Epithelial cell of esophagus (primary cell): ENCODE results near the gene CPT1A.

ENCODE experiments used
- DNase-seq: peaks from one replicate; pipeline ENCODE4 v3.0.0; 2010; ENCODE audit warnings: low read depth
- H3K4me3 ChIP-seq: 2 replicates; pipeline ENCODE4 v1.5.1; 2011; ENCODE audit warnings: mild to moderate bottlenecking, low read length, control low read depth
- CTCF ChIP-seq: IDR thresholded peaks from 2 replicates; pipeline ENCODE4 v1.5.1; 2011; ENCODE audit warnings: low read depth, mild to moderate bottlenecking, low read length, control low read depth, inconsistent platforms; ENCODE audit not compliant: insufficient read depth; ENCODE audit errors: missing control alignments

Gene CPT1A

DNA sequence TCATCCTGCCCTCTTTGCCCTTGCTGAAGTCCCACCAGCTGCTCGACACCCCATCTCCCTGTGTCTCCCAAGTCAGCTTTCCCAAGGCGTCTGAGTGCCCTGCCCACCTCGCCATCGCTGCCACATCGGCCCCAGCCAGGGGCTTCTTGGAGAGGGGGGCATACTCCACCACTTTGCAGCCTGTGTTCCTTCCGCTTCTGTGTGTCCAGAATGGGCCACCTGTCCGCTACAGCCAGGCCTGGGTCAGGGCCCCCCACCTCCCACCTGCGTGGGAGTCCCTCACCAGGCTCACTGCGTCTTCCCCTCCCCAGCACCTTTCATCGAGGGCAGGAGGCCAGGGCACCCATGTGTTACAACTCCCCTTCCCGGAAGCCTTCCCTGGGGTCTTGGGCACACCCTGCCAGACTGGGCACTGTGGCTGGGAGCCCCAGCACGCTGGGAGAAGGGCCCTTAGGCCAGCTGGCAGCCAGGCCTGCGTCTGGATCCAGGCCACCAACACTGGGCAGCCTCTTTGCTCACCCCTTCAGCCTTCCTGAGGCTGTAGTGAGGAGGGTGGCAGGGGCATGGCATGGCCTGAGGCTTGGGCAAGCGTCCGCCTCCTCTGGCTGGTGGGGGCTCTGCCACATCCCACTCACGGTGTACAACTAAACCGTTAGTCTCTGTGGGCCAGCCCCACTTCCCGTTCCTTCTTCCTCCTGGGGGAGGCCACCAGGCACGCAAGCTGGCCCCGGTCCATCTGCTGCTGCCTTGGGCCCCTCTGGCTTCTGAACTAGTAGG, 13.4 kb downstream of the CPT1A start:
- no peak for DNase-seq
- H3K4me3 ChIP-seq, result no peak overlapping the region
- TF ChIP-seq CTCF, result no peak

- TF ChIP-seq CTCF, result no peak
- no peak for DNase-seq
- H3K4me3 ChIP-seq, result no peak overlapping the region
Observed at GRCh38 chr11:68827733-68828132, 14.0 kb downstream of the CPT1A start.

- TF ChIP-seq CTCF, result no peak
- no peak overlapping the region for H3K4me3 ChIP-seq
- no peak for DNase-seq
Observed at GRCh38 chr11:68826726-68827125, 15.0 kb downstream of the CPT1A start.

GRCh38 chr11:68825571-68825970, 16.1 kb downstream of the CPT1A start:
- DNase-seq, result peak; percentile 39
- peak; percentile 22 for TF ChIP-seq CTCF
- H3K4me3 ChIP-seq, result no peak overlapping the region

GRCh38 chr11:68822546-68822945, 19.2 kb downstream of the CPT1A start:
- no peak overlapping the region for H3K4me3 ChIP-seq
- DNase-seq, result no peak
- TF ChIP-seq CTCF, result no peak

GRCh38 chr11:68821670-68822069, 20.0 kb downstream of the CPT1A start:
- H3K4me3 ChIP-seq, result no peak overlapping the region
- DNase-seq, result no peak
- TF ChIP-seq CTCF, result no peak

- no peak for TF ChIP-seq CTCF
- H3K4me3 ChIP-seq, result no peak overlapping the region
- no peak for DNase-seq
Observed at GRCh38 chr11:68819362-68819761, 22.4 kb downstream of the CPT1A start.
